ENCODE data around the gene ARPC2. TPM values are rescaled to one million over a fixed set of nuclear protein-coding genes. Genes with fewer than 3 reads are reported as not detected.
A peak's percentile ranks its signal among the peaks of the same experiment; 100 is the strongest.

ARPC2 gene
- total and polyA plus RNA-seq, 4 donors = 163 to 248 (median 214) TPM

GRCh38 chr2:218265626-218266025, 48.6 kb downstream of the ARPC2 start:
- Histone ChIP-seq H3K4me3 (ENCODE audit: low read depth, low read length) (no peak overlapping the region), H3K27ac (ENCODE audit: low read depth, low read length) (no peak overlapping the region), H3K9me3 (ENCODE audit: control insufficient read depth, insufficient read depth, low read length) (no peaks in the 10 kb centered on the region), H3K27me3 (ENCODE audit: control insufficient read depth, insufficient read depth, low read length) (no peaks in the 10 kb centered on the region), H3K4me1 (ENCODE audit: control insufficient read depth, insufficient read depth, low read length) (peaks cover 29% of the 10 kb centered on the region), H3K36me3 (ENCODE audit: control insufficient read depth, insufficient read depth, low read length) (peaks cover 65% of the 10 kb centered on the region)
- DNase-seq (ENCODE audit: low read depth in 4 of 6, low spot score in 6 of 6) = no peak
- 89% methylated on average over 8 of the region's 8 CpGs for WGBS (ENCODE audit: insufficient coverage)

GRCh38 chr2:218266316-218266979, 49.5 kb downstream of the ARPC2 start:
- Histone ChIP-seq H3K4me1 (ENCODE audit: control insufficient read depth, insufficient read depth, low read length) (peaks cover 30% of the 10 kb centered on the region), H3K9me3 (ENCODE audit: control insufficient read depth, insufficient read depth, low read length) (no peaks in the 10 kb centered on the region), H3K4me3 (ENCODE audit: low read depth, low read length) (no peak overlapping the region), H3K27ac (ENCODE audit: low read depth, low read length) (no peak overlapping the region), H3K27me3 (ENCODE audit: control insufficient read depth, insufficient read depth, low read length) (no peaks in the 10 kb centered on the region), H3K36me3 (ENCODE audit: control insufficient read depth, insufficient read depth, low read length) (peaks cover 62% of the 10 kb centered on the region)
- WGBS (ENCODE audit: insufficient coverage) = 96% methylated on average over 15 of the region's 15 CpGs
- no peak for DNase-seq (ENCODE audit: low read depth in 4 of 6, low spot score in 6 of 6)

DNA sequence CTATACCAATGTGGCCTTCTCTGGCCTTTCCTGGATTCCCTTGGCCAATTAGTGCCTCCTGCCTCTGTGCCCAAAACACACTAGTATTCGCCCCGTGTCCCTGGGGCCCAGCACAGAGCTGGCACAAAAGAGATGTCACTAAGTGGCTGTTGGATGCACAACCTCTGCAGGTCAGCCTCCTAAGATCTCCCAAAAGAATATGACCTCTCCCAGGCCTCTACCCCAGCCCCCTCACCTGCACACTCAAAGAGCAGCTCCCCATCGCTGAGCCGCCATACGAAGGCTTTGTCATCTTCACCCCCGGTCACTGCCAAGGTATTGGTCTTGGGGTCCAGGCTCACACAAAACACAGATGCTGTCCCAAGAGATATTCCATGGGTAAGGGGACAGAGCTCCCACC, 50.3 kb downstream of the ARPC2 start:
- no peaks in the 10 kb centered on the region for H3K27me3 ChIP-seq (ENCODE audit: control insufficient read depth, insufficient read depth, low read length)
- H3K4me1 ChIP-seq (ENCODE audit: control insufficient read depth, insufficient read depth, low read length) = peaks cover 29% of the 10 kb centered on the region
- WGBS (ENCODE audit: insufficient coverage) = 98% methylated on average over 6 of the region's 6 CpGs
- H3K9me3 ChIP-seq (ENCODE audit: control insufficient read depth, insufficient read depth, low read length) = no peaks in the 10 kb centered on the region
- no peak overlapping the region for H3K27ac ChIP-seq (ENCODE audit: low read depth, low read length)
- H3K4me3 ChIP-seq (ENCODE audit: low read depth, low read length) = no peak overlapping the region
- DNase-seq (ENCODE audit: low read depth in 4 of 6, low spot score in 6 of 6) = no peak
- H3K36me3 ChIP-seq (ENCODE audit: control insufficient read depth, insufficient read depth, low read length) = peaks cover 55% of the 10 kb centered on the region

GRCh38 chr2:218269900-218270720, 53.1 kb downstream of the ARPC2 start, which contains the start of the genes AAMP and PNKD:
Gene AAMP, minus strand, starts transcription at chr2:218270137. Its CDS starts 51 bp downstream, at chr2:218270086.
Gene PNKD, plus strand, starts transcription at chr2:218270519. Its CDS starts 17 bp downstream, at chr2:218270536.
- peak; percentile 99 to 100 (median 100) for DNase-seq (ENCODE audit: low read depth in 4 of 6, low spot score in 6 of 6)
- Histone ChIP-seq H3K4me3 (ENCODE audit: low read depth, low read length) (peak within 1 kb of the TSS; percentile 98), H3K9me3 (ENCODE audit: control insufficient read depth, insufficient read depth, low read length) (no peaks in the 10 kb centered on the region), H3K27me3 (ENCODE audit: control insufficient read depth, insufficient read depth, low read length) (no peaks in the 10 kb centered on the region), H3K36me3 (ENCODE audit: control insufficient read depth, insufficient read depth, low read length) (peaks cover 49% of the 10 kb centered on the region), H3K4me1 (ENCODE audit: control insufficient read depth, insufficient read depth, low read length) (peaks cover 32% of the 10 kb centered on the region), H3K27ac (ENCODE audit: low read depth, low read length) (peak within 1 kb of the TSS; percentile 92)
- WGBS (ENCODE audit: insufficient coverage) = 0% methylated on average over 58 of the region's 64 CpGs

- Histone ChIP-seq H3K36me3 (ENCODE audit: control insufficient read depth, insufficient read depth, low read length) (peaks cover 49% of the 10 kb centered on the region), H3K9me3 (ENCODE audit: control insufficient read depth, insufficient read depth, low read length) (no peaks in the 10 kb centered on the region), H3K27me3 (ENCODE audit: control insufficient read depth, insufficient read depth, low read length) (no peaks in the 10 kb centered on the region), H3K4me3 (ENCODE audit: low read depth, low read length) (peak overlapping the region; percentile 98), H3K27ac (ENCODE audit: low read depth, low read length) (peak overlapping the region; percentile 33), H3K4me1 (ENCODE audit: control insufficient read depth, insufficient read depth, low read length) (peaks cover 32% of the 10 kb centered on the region)
- WGBS (ENCODE audit: insufficient coverage) = 7% methylated on average over 23 of the region's 23 CpGs
- DNase-seq (ENCODE audit: low read depth in 4 of 6, low spot score in 6 of 6) = no peak
Observed at GRCh38 chr2:218270721-218271486, 53.9 kb downstream of the ARPC2 start.

DNA sequence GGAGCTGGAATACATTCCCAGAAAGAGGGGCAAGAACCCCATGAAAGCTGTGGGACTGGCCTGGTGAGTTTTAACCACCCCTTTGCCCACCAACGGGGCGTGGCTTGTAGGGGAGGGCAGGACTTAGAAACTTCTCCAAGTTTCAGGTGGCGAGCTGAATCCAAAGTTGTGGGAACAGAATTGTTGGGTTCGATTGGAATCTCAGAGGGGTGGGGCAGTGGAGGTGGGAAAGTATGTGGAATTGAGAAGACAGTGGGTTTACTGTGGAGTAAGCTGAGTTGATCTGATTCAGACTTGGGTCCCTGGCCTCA, 54.5 kb downstream of the ARPC2 start:
- H3K4me3 ChIP-seq (ENCODE audit: low read depth, low read length) = peak overlapping the region; percentile 98
- peaks cover 49% of the 10 kb centered on the region for H3K36me3 ChIP-seq (ENCODE audit: control insufficient read depth, insufficient read depth, low read length)
- H3K27ac ChIP-seq (ENCODE audit: low read depth, low read length) = peak overlapping the region; percentile 7
- no peaks in the 10 kb centered on the region for H3K9me3 ChIP-seq (ENCODE audit: control insufficient read depth, insufficient read depth, low read length)
- H3K4me1 ChIP-seq (ENCODE audit: control insufficient read depth, insufficient read depth, low read length) = peaks cover 32% of the 10 kb centered on the region
- WGBS (ENCODE audit: insufficient coverage) = 56% methylated on average over 4 of the region's 4 CpGs
- H3K27me3 ChIP-seq (ENCODE audit: control insufficient read depth, insufficient read depth, low read length) = no peaks in the 10 kb centered on the region
- no peak for DNase-seq (ENCODE audit: low read depth in 4 of 6, low spot score in 6 of 6)

DNA sequence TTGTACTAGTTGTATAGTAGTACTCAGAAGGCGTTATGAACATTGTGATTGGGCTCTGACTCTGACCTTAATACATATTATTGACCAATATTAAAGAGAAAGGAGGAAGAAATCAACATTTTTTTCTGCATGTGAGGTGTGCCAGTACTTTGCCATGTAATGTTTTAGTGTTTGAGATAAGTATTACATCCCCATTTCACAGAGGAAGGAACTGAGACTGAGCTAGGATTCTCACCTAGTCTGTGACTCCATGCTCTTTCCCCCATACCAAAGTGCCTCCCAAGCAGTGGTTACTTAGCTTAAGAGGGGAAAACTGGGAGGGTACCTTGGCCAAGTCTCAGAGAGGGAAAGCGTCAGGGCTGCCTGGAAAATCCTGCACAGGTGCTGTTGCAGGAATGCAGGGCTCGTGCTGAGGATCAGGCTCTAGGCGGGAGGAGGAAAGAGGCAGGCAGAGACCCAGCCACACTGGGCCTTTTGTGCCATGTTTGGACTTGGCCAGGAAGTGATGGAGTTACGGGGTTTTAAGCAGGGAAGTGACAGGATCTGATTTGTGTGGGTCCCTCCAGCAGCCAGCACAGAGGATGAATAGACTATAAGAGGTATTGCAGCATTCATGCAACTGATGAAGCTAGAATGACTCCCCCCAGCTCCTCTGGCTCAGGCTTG, 55.0 kb downstream of the ARPC2 start:
- Histone ChIP-seq H3K36me3 (ENCODE audit: control insufficient read depth, insufficient read depth, low read length) (peaks cover 49% of the 10 kb centered on the region), H3K27me3 (ENCODE audit: control insufficient read depth, insufficient read depth, low read length) (no peaks in the 10 kb centered on the region), H3K27ac (ENCODE audit: low read depth, low read length) (no peak overlapping the region), H3K4me1 (ENCODE audit: control insufficient read depth, insufficient read depth, low read length) (peaks cover 32% of the 10 kb centered on the region), H3K4me3 (ENCODE audit: low read depth, low read length) (peak overlapping the region; percentile 98), H3K9me3 (ENCODE audit: control insufficient read depth, insufficient read depth, low read length) (no peaks in the 10 kb centered on the region)
- DNase-seq (ENCODE audit: low read depth in 4 of 6, low spot score in 6 of 6) = no peak
- WGBS (ENCODE audit: insufficient coverage) = 73% methylated on average over 3 of the region's 5 CpGs

DNA sequence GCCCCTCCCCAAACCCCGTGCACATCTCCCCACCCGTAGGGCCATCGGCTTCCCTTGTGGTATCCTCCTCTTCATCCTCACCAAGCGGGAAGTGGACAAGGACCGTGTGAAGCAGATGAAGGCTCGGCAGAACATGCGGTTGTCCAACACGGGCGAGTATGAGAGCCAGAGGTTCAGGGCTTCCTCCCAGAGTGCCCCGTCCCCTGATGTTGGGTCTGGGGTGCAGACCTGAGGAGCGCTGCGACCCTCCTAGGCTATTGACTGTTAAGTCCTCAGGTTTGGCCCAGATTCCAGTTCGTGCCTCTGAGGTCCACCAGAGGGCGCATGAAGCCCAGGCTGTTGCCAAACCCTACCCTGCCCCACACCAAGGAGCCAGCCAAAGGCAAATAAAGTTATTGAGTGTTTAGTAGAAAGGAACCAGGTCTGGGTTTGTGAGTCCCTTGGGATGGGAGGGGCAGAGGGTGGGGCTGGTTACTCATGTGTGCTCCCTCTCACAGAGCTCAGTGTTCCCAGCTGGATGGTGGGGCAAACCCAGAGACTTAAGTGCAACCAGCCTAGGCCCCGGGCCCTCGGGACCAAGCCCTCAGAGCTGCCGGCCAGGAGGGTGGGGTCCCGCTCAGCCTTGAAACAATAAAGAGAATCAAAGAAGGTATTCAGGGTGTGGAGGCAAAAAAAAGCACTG, 55.7 kb downstream of the ARPC2 start:
- Histone ChIP-seq H3K36me3 (ENCODE audit: control insufficient read depth, insufficient read depth, low read length) (peaks cover 49% of the 10 kb centered on the region), H3K4me3 (ENCODE audit: low read depth, low read length) (no peak overlapping the region), H3K9me3 (ENCODE audit: control insufficient read depth, insufficient read depth, low read length) (no peaks in the 10 kb centered on the region), H3K27me3 (ENCODE audit: control insufficient read depth, insufficient read depth, low read length) (no peaks in the 10 kb centered on the region), H3K4me1 (ENCODE audit: control insufficient read depth, insufficient read depth, low read length) (peaks cover 32% of the 10 kb centered on the region), H3K27ac (ENCODE audit: low read depth, low read length) (peak overlapping the region; percentile 73)
- WGBS (ENCODE audit: insufficient coverage) = 27% methylated on average over 11 of the region's 18 CpGs
- DNase-seq (ENCODE audit: low read depth in 4 of 6, low spot score in 6 of 6) = peak; percentile 50 to 90 (median 62)
